Measurements from ENCODE around the gene FBLN1. TPM values are rescaled to one million over a fixed set of nuclear protein-coding genes. Genes with fewer than 3 reads are reported as not detected.

Gene FBLN1
- total RNA-seq, 1 experiment from 2014 or later: 158 TPM

DNA sequence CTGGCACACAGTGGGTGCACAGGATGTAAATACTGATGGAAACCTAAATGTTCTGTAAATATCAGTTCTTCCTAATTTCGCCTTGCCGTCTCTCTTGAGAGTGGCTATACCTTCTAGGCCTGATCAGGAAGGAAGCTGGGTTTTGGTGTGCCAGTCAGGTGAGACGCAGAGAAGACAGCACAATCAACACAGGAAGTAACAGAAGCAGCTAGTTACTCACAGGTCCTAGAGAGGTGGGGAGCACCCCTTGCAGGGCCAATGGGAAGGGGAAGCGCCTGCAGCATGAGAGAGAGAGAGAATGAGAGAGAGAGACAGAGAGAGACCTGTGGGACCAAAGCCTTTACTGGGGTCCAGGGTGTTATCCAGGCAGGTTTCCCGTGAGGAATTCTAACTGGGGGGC, 80.8 kb downstream of the FBLN1 start:
- Histone ChIP-seq H3K4me2 (no peak overlapping the region), H3K27me3 (ENCODE audit: insufficient read depth, low read depth) (no peaks in the 10 kb centered on the region), H3K4me1 (replicated peaks; ENCODE audit: insufficient read depth) (0 out of 2 replicates have a peak, but pooled peaks cover 4% of the 10 kb centered on the region), H3K4me3 (no peak overlapping the region), H3F3A (ENCODE audit: insufficient read depth, low read depth) (no peaks in the 10 kb centered on the region), H2AFZ (no peak overlapping the region), H3K9me3 (ENCODE audit: insufficient read depth, low read depth) (no peaks in the 10 kb centered on the region), H3K79me2 (ENCODE audit: low read depth) (no peaks in the 10 kb centered on the region), H3K36me3 (ENCODE audit: low read depth) (no peaks in the 10 kb centered on the region), H3K9me2 (ENCODE audit: insufficient read depth) (no peaks in the 10 kb centered on the region), H4K20me1 (ENCODE audit: insufficient read depth) (no peaks in the 10 kb centered on the region), H3K27ac (no peak overlapping the region)
- no peak for DNase-seq
- TF ChIP-seq CTCF (conservative IDR thresholded peaks at IDR 0.05) (no peak), EZH2 (IDR thresholded peaks at IDR 0.05; ENCODE audit: low read depth) (no peak)
- ChIA-PET CTCF (no interaction called here), POLR2A (ENCODE audit: unreplicated experiment) (no interaction called here)
- intact Hi-C loops (cut with micrococcal nuclease; ENCODE audit: unreplicated experiment): no loop called here
- no TSS peak for BruUV-seq (replicated peaks)

DNA sequence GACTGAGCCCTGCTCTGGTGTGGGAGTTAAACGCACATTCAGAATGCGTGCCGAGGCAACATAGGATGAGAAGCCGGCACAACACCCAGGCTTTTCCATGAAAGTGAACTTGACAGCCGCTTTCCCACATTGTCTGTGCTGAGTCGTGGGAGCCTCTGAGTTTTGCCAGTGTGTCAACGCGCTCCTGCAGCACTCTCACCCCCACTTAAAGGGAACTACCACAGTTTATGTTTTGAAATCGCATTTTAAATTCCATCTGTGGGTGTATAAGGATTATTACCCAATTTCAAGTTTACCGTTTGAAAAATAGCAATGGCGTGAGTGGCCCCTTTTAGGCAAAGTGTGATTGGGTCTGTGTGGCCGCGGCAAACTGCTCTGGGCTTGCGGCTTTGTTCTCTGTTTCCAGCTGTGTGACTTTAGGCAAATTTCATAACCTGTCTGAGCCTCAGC, 81.5 kb downstream of the FBLN1 start:
- H3K27ac ChIP-seq: no peak overlapping the region
- ChIA-PET POLR2A (ENCODE audit: unreplicated experiment) (no interaction called here), CTCF (interaction anchor here (0.6 kb wide), 1 partner anchor 215 kb away, joined by 3 read pairs; no protein-coding TSS in a partner anchor)
- no peak overlapping the region for H3K4me2 ChIP-seq
- intact Hi-C loops (cut with micrococcal nuclease; ENCODE audit: unreplicated experiment): no loop called here
- no peaks in the 10 kb centered on the region for H3K9me2 ChIP-seq (ENCODE audit: insufficient read depth)
- H3F3A ChIP-seq (ENCODE audit: insufficient read depth, low read depth): no peaks in the 10 kb centered on the region
- H3K4me3 ChIP-seq: no peak overlapping the region
- DNase-seq: no peak
- no peaks in the 10 kb centered on the region for H4K20me1 ChIP-seq (ENCODE audit: insufficient read depth)
- H3K9me3 ChIP-seq (ENCODE audit: insufficient read depth, low read depth): no peaks in the 10 kb centered on the region
- H2AFZ ChIP-seq: no peak overlapping the region
- 0 out of 2 replicates have a peak, but pooled peaks cover 4% of the 10 kb centered on the region for H3K4me1 ChIP-seq (replicated peaks; ENCODE audit: insufficient read depth)
- H3K36me3 ChIP-seq (ENCODE audit: low read depth): no peaks in the 10 kb centered on the region
- TF ChIP-seq EZH2 (IDR thresholded peaks at IDR 0.05; ENCODE audit: low read depth): no peak
- TF ChIP-seq CTCF (conservative IDR thresholded peaks at IDR 0.05): no peak
- H3K27me3 ChIP-seq (ENCODE audit: insufficient read depth, low read depth): no peaks in the 10 kb centered on the region
- H3K79me2 ChIP-seq (ENCODE audit: low read depth): no peaks in the 10 kb centered on the region
- BruUV-seq (replicated peaks): no TSS peak

DNA sequence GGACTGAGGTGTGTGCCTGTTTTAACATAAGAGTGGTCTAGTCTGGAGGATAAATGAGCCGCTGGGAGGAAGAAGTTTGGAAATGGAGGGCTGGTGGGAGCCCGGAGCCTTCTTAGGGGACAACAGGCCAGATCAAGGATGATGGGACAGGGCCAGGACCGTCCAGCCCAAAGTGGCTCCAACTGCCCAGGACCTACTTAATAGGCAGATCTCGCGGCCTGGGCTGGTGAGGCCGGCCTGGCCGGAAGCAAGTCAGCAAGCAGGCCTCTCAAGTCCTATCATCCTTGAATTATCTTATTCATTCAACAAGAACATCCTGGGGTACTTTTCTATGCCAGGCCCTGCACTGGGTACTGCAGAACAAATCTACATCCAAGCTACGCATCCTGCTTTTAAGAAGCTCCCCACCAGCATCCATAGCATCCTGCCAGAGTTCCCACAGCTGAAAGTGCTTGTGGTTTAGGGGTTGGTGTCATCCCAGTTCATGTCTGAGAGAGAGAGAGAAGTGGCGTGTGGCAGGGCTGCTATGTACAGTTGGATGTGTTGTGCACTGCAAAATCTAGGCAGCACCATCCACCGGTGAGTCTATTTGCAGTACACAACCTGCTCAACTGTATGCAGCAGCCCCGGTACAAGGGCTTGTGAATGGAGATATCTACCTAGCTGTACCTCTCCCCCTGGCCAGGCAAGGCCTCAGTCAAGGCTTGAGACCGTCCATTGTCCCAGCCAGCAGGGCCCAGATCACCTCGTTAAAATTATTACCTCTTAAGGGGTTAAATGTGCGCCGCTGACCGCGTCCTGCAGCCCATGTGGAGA, 82.1 kb downstream of the FBLN1 start:
- no peaks in the 10 kb centered on the region for H3K27me3 ChIP-seq (ENCODE audit: insufficient read depth, low read depth)
- no peaks in the 10 kb centered on the region for H4K20me1 ChIP-seq (ENCODE audit: insufficient read depth)
- CTCF ChIA-PET: interaction anchor here (0.6 kb wide), 1 partner anchor 214 kb away, joined by 3 read pairs; no protein-coding TSS in a partner anchor
- H3K9me3 ChIP-seq (ENCODE audit: insufficient read depth, low read depth): no peaks in the 10 kb centered on the region
- no peak for TF ChIP-seq EZH2 (IDR thresholded peaks at IDR 0.05; ENCODE audit: low read depth)
- TF ChIP-seq CTCF (conservative IDR thresholded peaks at IDR 0.05): no peak
- H3K79me2 ChIP-seq (ENCODE audit: low read depth): no peaks in the 10 kb centered on the region
- POLR2A ChIA-PET (ENCODE audit: unreplicated experiment): interaction anchor here (0.6 kb wide), 1 partner anchor 21 kb away, joined by 3 read pairs; no protein-coding TSS in a partner anchor
- no peaks in the 10 kb centered on the region for H3K9me2 ChIP-seq (ENCODE audit: insufficient read depth)
- no TSS peak for BruUV-seq (replicated peaks)
- H3K27ac ChIP-seq: no peak overlapping the region
- 0 out of 2 replicates have a peak, but pooled peaks cover 4% of the 10 kb centered on the region for H3K4me1 ChIP-seq (replicated peaks; ENCODE audit: insufficient read depth)
- intact Hi-C loops (cut with micrococcal nuclease; ENCODE audit: unreplicated experiment): no loop called here
- no peaks in the 10 kb centered on the region for H3K36me3 ChIP-seq (ENCODE audit: low read depth)
- no peak for DNase-seq
- H2AFZ ChIP-seq: no peak overlapping the region
- H3K4me2 ChIP-seq: no peak overlapping the region
- H3K4me3 ChIP-seq: no peak overlapping the region
- H3F3A ChIP-seq (ENCODE audit: insufficient read depth, low read depth): no peaks in the 10 kb centered on the region

Data from PC-9 (cell line).